ENCODE measurements around the gene SLC22A23. TPM values are rescaled to one million over a fixed set of nuclear protein-coding genes. Genes with fewer than 3 reads are reported as not detected.

SLC22A23 gene
- total and polyA plus RNA-seq, 7 donors: 8.1 to 18.7 (median 12.0) TPM

- H3K27me3 ChIP-seq: no peaks in the 10 kb centered on the region
- H3K4me1 ChIP-seq: no peaks in the 10 kb centered on the region
- no peak for DNase-seq
- TF ChIP-seq CTCF (IDR thresholded peaks at IDR 0.05): no peak
- TF ChIP-seq POLR2A (IDR thresholded peaks at IDR 0.05): no peak
- no peak for TF ChIP-seq POLR2AphosphoS5 (IDR thresholded peaks at IDR 0.05)
- TF ChIP-seq EP300 (IDR thresholded peaks at IDR 0.05): no peak
- H3K4me3 ChIP-seq: no peak overlapping the region
- H3K9me3 ChIP-seq: no peaks in the 10 kb centered on the region
- intact Hi-C loops (cut with DNase I): no loop called here
- H3K27ac ChIP-seq: no peak overlapping the region
- 89 to 94% methylated on average over 6 of the region's 6 CpGs for WGBS, 2 donors
- H3K36me3 ChIP-seq: no peaks in the 10 kb centered on the region
Measured at GRCh38 chr6:3466488-3467219, 9.8 kb upstream of the SLC22A23 start.

- Histone ChIP-seq H3K27me3 (no peaks in the 10 kb centered on the region), H3K4me1 (peaks cover 0 to 24% (median 18%) of the 10 kb centered on the region in 4 donors), H3K36me3 (no peaks in the 10 kb centered on the region), H3K9me3 (no peaks in the 10 kb centered on the region), H3K4me3 (no peak overlapping the region), H3K27ac (no peak overlapping the region)
- 84% methylated on average over 1 of the region's 1 CpG for WGBS, 2 donors
- TF ChIP-seq CTCF (IDR thresholded peaks at IDR 0.05) (no peak), POLR2AphosphoS5 (IDR thresholded peaks at IDR 0.05) (no peak), EP300 (IDR thresholded peaks at IDR 0.05) (no peak), POLR2A (IDR thresholded peaks at IDR 0.05) (no peak)
- intact Hi-C loops (cut with DNase I): no loop called here
- DNase-seq: no peak
Measured at GRCh38 chr6:3460253-3460652, 3.4 kb upstream of the SLC22A23 start.

- 77 to 82% methylated on average over 6 of the region's 6 CpGs for WGBS, 2 donors
- H3K4me3 ChIP-seq: no peak overlapping the region
- no peak for DNase-seq
- peaks cover 0 to 35% (median 27%) of the 10 kb centered on the region in 4 donors for H3K4me1 ChIP-seq
- no peaks in the 10 kb centered on the region for H3K27me3 ChIP-seq
- H3K36me3 ChIP-seq: no peaks in the 10 kb centered on the region
- peak overlapping the region in 2 of 4 donors; percentile 83 to 92 for H3K27ac ChIP-seq
- intact Hi-C loops (cut with DNase I): loop anchor here (5.0 to 10.0 kb wide), 5 partner anchors 54 to 273 kb away; no protein-coding TSS in a partner anchor
- H3K9me3 ChIP-seq: no peaks in the 10 kb centered on the region
- TF ChIP-seq POLR2A (IDR thresholded peaks at IDR 0.05): no peak
- no peak for TF ChIP-seq CTCF (IDR thresholded peaks at IDR 0.05)
- no peak for TF ChIP-seq EP300 (IDR thresholded peaks at IDR 0.05)
- no peak for TF ChIP-seq POLR2AphosphoS5 (IDR thresholded peaks at IDR 0.05)
Measured at GRCh38 chr6:3458706-3459421, 2.0 kb upstream of the SLC22A23 start.

GRCh38 chr6:3457710-3458602 lies 1.1 kb upstream of the SLC22A23 start:
- peaks cover 0 to 44% (median 27%) of the 10 kb centered on the region in 4 donors for H3K4me1 ChIP-seq
- no peaks in the 10 kb centered on the region for H3K27me3 ChIP-seq
- peak; percentile 76 for DNase-seq
- peak overlapping the region; percentile 40 to 73 (median 72) for H3K4me3 ChIP-seq
- no peaks in the 10 kb centered on the region for H3K9me3 ChIP-seq
- intact Hi-C loops (cut with DNase I): loop anchor here (2.0 to 10.0 kb wide), 6 partner anchors 53 to 274 kb away; no protein-coding TSS in a partner anchor
- no peaks in the 10 kb centered on the region for H3K36me3 ChIP-seq
- 17 to 21% methylated on average over 29 of the region's 29 CpGs for WGBS, 2 donors
- H3K27ac ChIP-seq: peak overlapping the region; percentile 80 to 92 (median 84)
- TF ChIP-seq POLR2A (IDR thresholded peaks at IDR 0.05) (no peak), EP300 (IDR thresholded peaks at IDR 0.05) (no peak)

All from sigmoid colon (tissue), 7 donors.